Measurements from ENCODE around the gene NKD1.

GRCh38 chr16:50572700-50573099 lies 24.5 kb downstream of the NKD1 start:
- no peak for TF ChIP-seq CTCF (IDR thresholded peaks at IDR 0.05)
- TF ChIP-seq POLR2AphosphoS5 (IDR thresholded peaks at IDR 0.05): no peak

Measured in breast epithelium (tissue), 3 donors.